GM19372 (cell line): ENCODE results near the gene SH3RF1.

ENCODE experiments used
- ATAC-seq: cut with Tn5 transposase; IDR thresholded peaks from one replicate; pipeline ENCODE4 v1.9.1; 2021; ENCODE audit warnings: mild to moderate bottlenecking, low read depth, moderate library complexity; ENCODE audit not compliant: unreplicated experiment

Gene SH3RF1

GRCh38 chr4:169142906-169143305 lies 127.8 kb downstream of the SH3RF1 start:
- no peak for ATAC-seq

- no peak for ATAC-seq
Measured at GRCh38 chr4:169142391-169142790, 128.4 kb downstream of the SH3RF1 start.

DNA sequence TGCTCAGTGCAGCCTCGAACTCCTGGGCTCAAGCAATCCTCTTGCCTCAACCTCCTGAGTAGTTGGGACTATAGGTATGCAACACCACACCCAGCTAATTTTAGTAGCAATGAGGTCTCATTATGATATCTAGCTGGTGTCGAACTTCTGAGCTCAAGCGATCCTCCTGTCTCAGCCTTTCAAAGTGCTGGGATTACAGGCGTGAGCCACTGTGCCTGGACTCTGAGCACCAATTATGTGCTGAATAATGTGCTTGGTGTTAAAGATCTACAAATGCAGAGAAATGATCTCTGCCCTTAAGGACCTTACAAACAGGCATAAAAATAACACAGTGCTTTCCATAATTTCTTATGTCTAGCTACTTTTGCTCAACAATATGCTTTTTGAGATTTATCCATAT lies 131.7 kb downstream of the SH3RF1 start:
- no peak for ATAC-seq

GRCh38 chr4:169137558-169137920 lies 133.2 kb downstream of the SH3RF1 start:
- no peak for ATAC-seq

DNA sequence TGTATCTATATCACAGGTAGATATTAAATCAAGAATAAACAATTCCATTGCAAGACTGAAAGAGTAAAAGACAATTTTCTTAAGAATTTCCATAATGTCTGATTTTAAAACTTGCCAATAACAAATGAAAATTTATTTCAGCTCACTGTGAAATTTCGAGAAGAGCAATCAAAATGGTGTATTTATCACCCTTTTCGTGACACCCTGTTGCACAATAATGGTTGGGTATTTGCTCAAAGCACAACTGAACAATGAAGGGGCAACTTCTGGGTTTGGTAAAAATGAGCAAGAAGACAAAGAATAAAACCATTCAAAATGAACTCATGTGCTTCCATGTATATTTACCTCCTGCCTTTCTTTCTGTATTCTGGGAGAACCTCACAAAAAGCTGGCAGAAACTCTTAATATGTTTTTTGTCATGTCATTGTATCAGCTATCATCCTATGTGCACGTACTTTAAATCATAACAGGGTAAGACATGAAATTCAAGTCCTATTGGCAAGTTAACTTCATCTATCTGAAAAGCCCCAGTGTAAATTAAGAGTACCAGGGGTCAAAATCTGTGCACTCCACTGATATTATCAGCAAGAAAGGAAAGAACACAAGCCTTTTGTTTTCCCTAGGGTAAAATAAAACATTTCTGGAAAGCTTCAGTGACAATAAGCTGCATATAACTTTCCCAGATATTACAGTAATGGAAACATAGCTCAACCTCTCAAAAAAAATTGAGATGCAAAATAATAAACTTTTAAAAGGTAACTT lies 133.8 kb downstream of the SH3RF1 start:
- no peak for ATAC-seq

- no peak for ATAC-seq
Measured at GRCh38 chr4:169136330-169136729, 134.4 kb downstream of the SH3RF1 start.

DNA sequence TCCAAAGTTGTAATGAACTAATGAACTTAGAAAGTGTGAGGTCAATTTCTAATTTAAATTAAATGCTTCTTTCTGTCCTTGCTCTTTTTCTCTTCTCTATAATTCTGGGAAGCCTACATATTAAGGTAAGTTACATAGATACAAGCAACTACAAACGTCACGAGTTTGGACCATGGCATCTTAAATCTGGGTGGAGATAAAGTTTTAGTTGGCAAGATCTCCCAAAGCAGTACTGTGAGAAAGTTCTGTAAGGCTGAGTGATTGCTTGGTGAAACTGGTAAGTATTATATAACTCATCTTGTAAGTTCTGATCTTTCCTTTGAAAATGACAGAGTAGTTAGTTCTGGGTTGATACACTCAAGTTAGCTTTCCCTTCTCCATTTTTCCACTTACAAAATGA lies 135.0 kb downstream of the SH3RF1 start:
- no peak for ATAC-seq

DNA sequence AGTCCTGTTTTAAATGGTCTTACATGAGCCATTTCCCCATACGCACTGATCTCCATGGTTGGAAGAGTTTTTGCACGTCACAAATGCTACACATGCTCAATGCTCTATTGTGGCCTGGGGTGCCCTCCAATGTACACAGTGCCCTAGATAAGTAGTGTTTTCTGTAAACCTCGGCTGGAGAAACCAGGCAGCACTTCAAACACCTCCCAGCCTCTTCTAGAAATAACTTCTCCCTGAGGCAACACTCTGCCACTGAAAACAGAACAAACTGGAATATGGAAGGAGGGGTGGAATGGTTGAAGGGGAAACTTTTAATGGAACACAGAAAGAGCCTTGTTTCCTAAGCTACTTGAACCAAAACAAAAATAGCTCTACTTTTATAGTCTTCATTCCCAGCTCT lies 136.8 kb downstream of the SH3RF1 start:
- no peak for ATAC-seq

GRCh38 chr4:169132561-169133305 lies 138.0 kb downstream of the SH3RF1 start:
- no peak for ATAC-seq

GRCh38 chr4:169131556-169132208 lies 139.1 kb downstream of the SH3RF1 start:
- ATAC-seq, result no peak

GRCh38 chr4:169128902-169129301 lies 141.9 kb downstream of the SH3RF1 start:
- no peak for ATAC-seq

GRCh38 chr4:169127314-169127713 lies 143.4 kb downstream of the SH3RF1 start:
- no peak for ATAC-seq

GRCh38 chr4:169124661-169125060 lies 146.1 kb downstream of the SH3RF1 start:
- ATAC-seq, result no peak

GRCh38 chr4:169122422-169122821 lies 148.3 kb downstream of the SH3RF1 start:
- ATAC-seq, result no peak

DNA sequence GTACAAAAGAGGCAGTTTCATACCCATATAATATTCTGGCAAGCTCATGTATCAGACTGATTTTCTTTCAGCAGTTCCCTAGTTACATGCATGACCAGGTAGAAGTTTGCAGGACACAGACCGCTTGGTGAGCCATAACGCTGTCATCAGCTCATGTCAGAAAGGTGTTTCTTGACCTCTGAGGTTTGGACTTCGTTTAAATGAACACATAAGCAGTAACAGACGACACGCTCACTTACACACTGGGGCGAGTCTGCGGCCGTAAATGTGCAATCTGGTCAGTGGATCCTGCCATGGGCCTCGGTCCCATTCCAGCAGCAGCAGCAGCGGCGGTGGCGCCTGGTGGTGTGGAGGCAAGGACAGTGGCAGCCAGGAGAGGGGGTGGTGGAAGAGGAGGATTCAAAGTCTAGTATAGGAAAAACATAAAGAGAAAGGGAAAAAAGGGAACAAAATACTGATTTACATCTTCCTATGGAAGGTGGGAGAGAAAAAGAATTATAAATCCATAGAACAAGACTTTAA lies 148.8 kb downstream of the SH3RF1 start:
- no peak for ATAC-seq

DNA sequence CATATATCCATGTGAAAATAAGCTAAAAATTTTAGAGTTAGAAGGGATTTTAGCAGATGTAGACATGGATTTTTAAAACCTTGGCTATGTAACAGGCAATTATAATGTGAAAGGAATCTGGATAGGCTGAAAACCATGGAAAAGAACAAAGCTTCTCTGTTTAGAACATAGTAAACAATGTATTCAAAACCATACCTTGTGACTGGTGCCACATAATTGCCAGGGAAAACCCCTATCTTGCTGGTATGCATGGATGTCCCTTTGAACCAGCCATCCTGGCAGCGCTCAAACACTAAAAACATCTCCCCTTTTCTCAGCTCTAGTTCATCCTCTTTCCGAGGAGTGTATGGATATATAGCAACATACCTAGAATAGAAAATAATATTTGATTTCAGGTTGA lies 150.1 kb downstream of the SH3RF1 start:
- no peak for ATAC-seq

DNA sequence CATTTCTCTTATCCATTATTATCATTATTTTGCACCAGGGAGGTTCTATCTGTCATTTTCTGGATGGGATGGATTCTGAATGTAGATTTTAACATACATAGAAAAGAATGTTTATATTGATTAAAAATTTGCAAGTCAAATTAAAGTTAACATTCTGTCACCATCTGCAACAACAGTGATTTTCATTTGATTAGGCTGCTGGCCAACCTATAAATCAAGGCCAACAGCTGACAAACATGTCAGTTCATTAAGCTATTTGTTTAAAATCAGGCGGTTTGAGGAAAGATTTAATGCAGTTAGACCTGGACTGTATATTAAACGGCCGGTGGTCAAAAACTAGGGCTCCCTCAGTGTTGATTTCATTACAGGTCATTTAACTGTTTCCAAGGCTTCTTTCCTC lies 151.2 kb downstream of the SH3RF1 start:
- no peak for ATAC-seq

GRCh38 chr4:169117591-169118081 lies 153.1 kb downstream of the SH3RF1 start:
- ATAC-seq, result no peak

- ATAC-seq, result no peak
Measured at GRCh38 chr4:169116270-169116901, 154.4 kb downstream of the SH3RF1 start.

GRCh38 chr4:169115897-169116254 lies 154.9 kb downstream of the SH3RF1 start:
- no peak for ATAC-seq
